Testis (tissue), 3 donors: ENCODE data around the gene CATSPER1. TPM values are rescaled to one million over a fixed set of nuclear protein-coding genes. Genes with fewer than 3 reads are reported as not detected.

Source experiments
- DNase-seq: peaks from one replicate; pipeline ENCODE4 v3.0.0-alpha.2; 2019
- H3K27ac ChIP-seq, 2 donors: fragments of 200-600 bp; sonication (generic); one replicate each; pipeline ENCODE4 v1.5.1; 2019
- H3K27me3 ChIP-seq: fragments of 200-600 bp; sonication (generic); one replicate; pipeline ENCODE4 v1.5.1; 2019
- H3K36me3 ChIP-seq: fragments of 200-600 bp; sonication (generic); one replicate; pipeline ENCODE4 v1.5.1; 2017; ENCODE audit warnings: low read depth; ENCODE audit errors: missing control alignments
- H3K4me1 ChIP-seq: fragments of 200-600 bp; sonication (generic); one replicate; pipeline ENCODE4 v1.5.1; 2019
- H3K4me3 ChIP-seq, 2 donors: fragments of 200-600 bp; sonication (generic); one replicate each; pipeline ENCODE4 v1.5.1; 2017 to 2019
- H3K9me3 ChIP-seq: fragments of 200-600 bp; sonication (generic); one replicate; pipeline ENCODE4 v1.5.1; 2017
- POLR2A ChIP-seq: fragments of 450-650 bp; IDR thresholded peaks from one replicate; pipeline ENCODE4 v1.6.1; 2017; ENCODE audit warnings: antibody characterized with exemption, mild to moderate bottlenecking, moderate library complexity
- WGBS, 2 donors: methylation state at CpG; one replicate each; pipeline ENCODE4 v1.1.5; 2018; 5-methylcytosine and 5-hydroxymethylcytosine counted together
- intact Hi-C: fragments of 100-400 bp; cut with DNase I; formaldehyde crosslinking; loops from one replicate; pipeline ENCODE4 v1.15.1; 2023; ENCODE audit warnings: low total_unique reads
- polyA plus RNA-seq: library from polyadenylated mRNA; stranded (reverse); fragments of 350-450 nt; fragmentation: Illumina TruSeq; extraction: RNeasy Lipid Tissue Mini Kit (QIAGEN cat#74804); gene quantifications from one replicate; pipeline ENCODE4 v1.2.3, GENCODE V29; 2014; ENCODE audit warnings: low read depth, low replicate concordance; ENCODE audit not compliant: insufficient read depth
- total RNA-seq, 2 donors: library from RNA; depleted of rRNA; stranded (reverse); fragments of >200 nt; gene quantifications; one replicate each; pipeline ENCODE4 v1.2.3, GENCODE V29; 2016
- TF ChIP-seq, protein P1 (sequence below), 3 experiments: fragments of 450-650 bp in 2 of 3; fragments of 200-600 bp in 1 of 3; sonication (generic) in 1 of 3; IDR thresholded peaks; one replicate each; pipeline ENCODE4 v1.5.1; 2016 to 2019; ENCODE audit warnings: antibody characterized with exemption in 3 of 3, mild to moderate bottlenecking in 2 of 3, moderate library complexity in 1 of 3

The CATSPER1 gene
- total and polyA plus RNA-seq, 3 donors from 2014 or later: 8.9 to 33.7 (median 12.5) TPM

DNA sequence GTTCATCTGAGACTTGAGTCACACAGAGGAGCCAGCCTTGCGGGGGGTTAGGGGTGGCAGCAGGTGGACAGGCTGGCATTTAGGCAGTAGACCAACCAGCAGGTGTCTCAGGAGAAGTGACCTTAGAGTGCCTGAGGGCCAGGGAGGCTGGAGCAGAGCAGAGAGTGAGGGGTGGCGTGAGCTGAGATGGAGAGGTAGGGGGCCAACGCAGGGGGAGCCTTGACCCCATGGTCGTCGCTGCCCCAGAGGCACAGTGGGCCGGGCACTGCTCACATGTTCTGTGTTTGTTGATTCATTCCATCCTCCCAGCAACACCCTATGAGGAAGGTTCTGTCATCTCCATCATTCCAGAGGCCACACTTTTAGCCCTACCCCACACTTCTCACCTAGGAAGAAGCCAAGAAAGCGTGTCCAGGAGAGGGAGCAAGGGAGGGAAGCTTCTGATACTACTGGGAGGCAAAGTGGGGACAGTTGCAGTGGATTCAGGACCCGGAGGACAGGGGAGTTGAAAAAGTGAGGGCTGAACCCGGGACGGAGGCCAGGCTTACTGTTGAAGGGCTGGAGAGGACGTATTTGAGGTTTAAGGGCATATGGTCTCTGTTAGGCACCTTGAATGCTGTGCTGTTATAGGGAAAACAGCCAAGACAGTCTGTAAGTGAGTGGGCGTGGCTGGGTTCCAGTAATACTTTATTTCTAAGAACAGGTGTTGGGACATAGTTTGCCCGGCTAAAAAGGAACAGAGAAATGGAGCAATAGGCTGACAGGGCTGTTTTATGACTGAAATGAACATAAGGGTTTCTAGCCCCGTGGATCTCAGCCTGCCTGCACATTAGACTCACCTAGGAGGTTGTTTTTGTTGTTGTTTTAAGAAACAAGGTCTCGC lies 57.4 kb downstream of the CATSPER1 start:
- WGBS, 2 donors: 74 to 75% methylated on average over 15 of the region's 15 CpGs
- Histone ChIP-seq H3K27me3 (no peaks in the 10 kb centered on the region), H3K36me3 (no peaks in the 10 kb centered on the region), H3K27ac (no peak overlapping the region), H3K4me1 (peaks cover 21% of the 10 kb centered on the region), H3K4me3 (no peak overlapping the region), H3K9me3 (no peaks in the 10 kb centered on the region)
- intact Hi-C loops: no loop called here
- no peak for TF ChIP-seq POLR2A
- TF ChIP-seq, protein P1, sequence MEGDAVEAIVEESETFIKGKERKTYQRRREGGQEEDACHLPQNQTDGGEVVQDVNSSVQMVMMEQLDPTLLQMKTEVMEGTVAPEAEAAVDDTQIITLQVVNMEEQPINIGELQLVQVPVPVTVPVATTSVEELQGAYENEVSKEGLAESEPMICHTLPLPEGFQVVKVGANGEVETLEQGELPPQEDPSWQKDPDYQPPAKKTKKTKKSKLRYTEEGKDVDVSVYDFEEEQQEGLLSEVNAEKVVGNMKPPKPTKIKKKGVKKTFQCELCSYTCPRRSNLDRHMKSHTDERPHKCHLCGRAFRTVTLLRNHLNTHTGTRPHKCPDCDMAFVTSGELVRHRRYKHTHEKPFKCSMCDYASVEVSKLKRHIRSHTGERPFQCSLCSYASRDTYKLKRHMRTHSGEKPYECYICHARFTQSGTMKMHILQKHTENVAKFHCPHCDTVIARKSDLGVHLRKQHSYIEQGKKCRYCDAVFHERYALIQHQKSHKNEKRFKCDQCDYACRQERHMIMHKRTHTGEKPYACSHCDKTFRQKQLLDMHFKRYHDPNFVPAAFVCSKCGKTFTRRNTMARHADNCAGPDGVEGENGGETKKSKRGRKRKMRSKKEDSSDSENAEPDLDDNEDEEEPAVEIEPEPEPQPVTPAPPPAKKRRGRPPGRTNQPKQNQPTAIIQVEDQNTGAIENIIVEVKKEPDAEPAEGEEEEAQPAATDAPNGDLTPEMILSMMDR (IDR thresholded peaks at IDR 0.05): no peak
- DNase-seq: no peak

DNA sequence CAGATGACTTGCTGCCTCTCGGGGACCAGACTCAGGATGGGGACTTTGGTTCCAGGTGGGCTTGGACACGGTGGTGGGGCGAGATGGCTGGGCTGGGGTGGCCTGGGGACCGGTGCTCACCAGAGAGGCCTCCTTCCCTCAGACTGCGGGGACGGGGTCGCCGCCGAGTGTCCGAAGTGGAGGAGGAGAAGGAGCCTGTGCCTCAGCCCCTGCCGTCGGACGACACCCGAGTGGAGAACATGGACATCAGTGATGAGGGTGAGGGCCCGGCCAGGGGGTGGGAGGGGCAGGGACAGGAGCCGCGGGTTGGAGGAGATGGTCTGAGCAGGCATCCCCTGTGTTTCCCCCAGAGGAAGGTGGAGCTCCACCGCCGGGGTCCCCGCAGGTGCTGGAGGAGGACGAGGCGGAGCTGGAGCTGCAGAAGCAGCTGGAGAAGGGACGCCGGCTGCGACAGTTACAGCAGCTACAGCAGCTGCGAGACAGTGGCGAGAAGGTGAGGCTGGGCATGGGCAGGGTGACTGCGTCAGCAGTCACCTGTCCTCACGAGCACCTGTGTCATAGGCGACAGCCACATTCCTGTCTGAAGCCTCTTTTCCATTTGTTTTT lies 58.8 kb downstream of the CATSPER1 start:
- Histone ChIP-seq H3K27me3 (no peaks in the 10 kb centered on the region), H3K27ac (no peak overlapping the region), H3K4me3 (no peak overlapping the region), H3K36me3 (no peaks in the 10 kb centered on the region), H3K4me1 (peaks cover 36% of the 10 kb centered on the region), H3K9me3 (no peaks in the 10 kb centered on the region)
- TF ChIP-seq POLR2A: no peak
- TF ChIP-seq, protein P1 (IDR thresholded peaks at IDR 0.05): no peak
- WGBS, 2 donors: 89 to 93% methylated on average over 18 to 30 of the region's 30 CpGs
- DNase-seq: no peak
- intact Hi-C loops: no loop called here

Other genes starting within 250 kb of the CATSPER1 start
- gene AP5B1, start 245.5 kb downstream of the CATSPER1 start, total RNA-seq: 10 to 100 TPM; 13.5 to 14.8 TPM
- gene AP5B1, start 245.5 kb downstream of the CATSPER1 start, polyA plus RNA-seq: 4.5 TPM
- 10 to 100 TPM; 27.6 to 33.9 TPM for gene OVOL1, start 239.4 kb downstream of the CATSPER1 start, total RNA-seq
- gene OVOL1, start 239.4 kb downstream of the CATSPER1 start, polyA plus RNA-seq: 72.4 TPM
- gene SNX32, start 192.5 kb downstream of the CATSPER1 start, total RNA-seq: 1 to 10 TPM; 3.2 to 4.0 TPM
- 4.9 TPM for gene SNX32, start 192.5 kb downstream of the CATSPER1 start, polyA plus RNA-seq
- gene CFL1, start 168.3 kb downstream of the CATSPER1 start, total RNA-seq: 100 to 1,000 TPM; 522 to 570 TPM
- 647 TPM for gene CFL1, start 168.3 kb downstream of the CATSPER1 start, polyA plus RNA-seq
- gene MUS81, start 166.0 kb downstream of the CATSPER1 start, total RNA-seq: 10 to 100 TPM; 57.2 to 74.0 TPM
- 49.9 TPM for gene MUS81, start 166.0 kb downstream of the CATSPER1 start, polyA plus RNA-seq
- gene EFEMP2, start 153.7 kb downstream of the CATSPER1 start, total RNA-seq: 10 to 100 TPM; 47.4 to 52.4 TPM
- gene EFEMP2, start 153.7 kb downstream of the CATSPER1 start, polyA plus RNA-seq: 100 TPM
- 1 to 10 TPM in 1 of 2 donors, under 1 TPM in 1; 0.71 to 2.7 TPM for gene CTSW, start 146.6 kb downstream of the CATSPER1 start, total RNA-seq
- 4.4 TPM for gene CTSW, start 146.6 kb downstream of the CATSPER1 start, polyA plus RNA-seq
- 100 to 1,000 TPM; 144 to 149 TPM for gene FIBP, start 138.0 kb downstream of the CATSPER1 start, total RNA-seq
- gene FIBP, start 138.0 kb downstream of the CATSPER1 start, polyA plus RNA-seq: 131 TPM
- 100 to 1,000 TPM in 1 of 2 donors, 10 to 100 TPM in 1; 77.1 to 102 TPM for gene CCDC85B, start 135.8 kb downstream of the CATSPER1 start, total RNA-seq
- gene CCDC85B, start 135.8 kb downstream of the CATSPER1 start, polyA plus RNA-seq: 17.1 TPM
- 1 to 10 TPM; 1.7 to 2.0 TPM for gene FOSL1, start 126.1 kb downstream of the CATSPER1 start, total RNA-seq
- gene FOSL1, start 126.1 kb downstream of the CATSPER1 start, polyA plus RNA-seq: 1.7 TPM
- gene C11orf68, start 107.4 kb downstream of the CATSPER1 start, total RNA-seq: 10 to 100 TPM; 54.4 to 54.8 TPM
- 89.2 TPM for gene C11orf68, start 107.4 kb downstream of the CATSPER1 start, polyA plus RNA-seq
- gene DRAP1, start 107.1 kb downstream of the CATSPER1 start, total RNA-seq: 100 to 1,000 TPM; 215 to 243 TPM
- 304 TPM for gene DRAP1, start 107.1 kb downstream of the CATSPER1 start, polyA plus RNA-seq
- 1 to 10 TPM; 5.4 to 5.5 TPM for gene TSGA10IP, start 81.0 kb downstream of the CATSPER1 start, total RNA-seq
- gene TSGA10IP, start 81.0 kb downstream of the CATSPER1 start, polyA plus RNA-seq: 17.8 TPM
- 100 to 1,000 TPM in 1 of 2 donors, 10 to 100 TPM in 1; 81.1 to 102 TPM for gene SART1, start 64.7 kb downstream of the CATSPER1 start, total RNA-seq
- 56.8 TPM for gene SART1, start 64.7 kb downstream of the CATSPER1 start, polyA plus RNA-seq
- gene EIF1AD, start 24.3 kb downstream of the CATSPER1 start, total RNA-seq: 10 to 100 TPM; 43.2 to 46.5 TPM
- gene EIF1AD, start 24.3 kb downstream of the CATSPER1 start, polyA plus RNA-seq: 42.5 TPM
- gene BANF1, start 24.0 kb downstream of the CATSPER1 start, total RNA-seq: 100 to 1,000 TPM; 105 to 133 TPM
- gene BANF1, start 24.0 kb downstream of the CATSPER1 start, polyA plus RNA-seq: 193 TPM
- gene CST6, start 14.5 kb downstream of the CATSPER1 start, total RNA-seq: 10 to 100 TPM in 1 of 2 donors, 1 to 10 TPM in 1; 6.6 to 11.9 TPM
- 3.0 TPM for gene CST6, start 14.5 kb downstream of the CATSPER1 start, polyA plus RNA-seq
- gene GAL3ST3, start 22.7 kb upstream of the CATSPER1 start, total RNA-seq: 1 to 10 TPM; 2.0 to 4.0 TPM
- gene GAL3ST3, start 22.7 kb upstream of the CATSPER1 start, polyA plus RNA-seq: 0.84 TPM
- gene SF3B2, start 25.9 kb upstream of the CATSPER1 start, total RNA-seq: 100 to 1,000 TPM; 307 to 315 TPM
- gene SF3B2, start 25.9 kb upstream of the CATSPER1 start, polyA plus RNA-seq: 341 TPM
- gene PACS1, start 43.8 kb upstream of the CATSPER1 start, total RNA-seq: 100 to 1,000 TPM; 130 to 131 TPM
- gene PACS1, start 43.8 kb upstream of the CATSPER1 start, polyA plus RNA-seq: 111 TPM
- 10 to 100 TPM; 45.9 to 53.5 TPM for gene KLC2, start 231.2 kb upstream of the CATSPER1 start, total RNA-seq
- gene KLC2, start 231.2 kb upstream of the CATSPER1 start, polyA plus RNA-seq: 51.7 TPM
- gene RAB1B, start 242.2 kb upstream of the CATSPER1 start, total RNA-seq: 100 to 1,000 TPM in 1 of 2 donors, 10 to 100 TPM in 1; 63.2 to 107 TPM
- 180 TPM for gene RAB1B, start 242.2 kb upstream of the CATSPER1 start, polyA plus RNA-seq